HuH-7 (cell line): Measurements from ENCODE around the gene STPG2.
"Not testable (repeated sequence)": the region's sequence is repeated elsewhere in the genome, so short reads cannot be mapped to it uniquely, and the experiment has no call there.

Experiments used
- DNase-seq: peaks from one replicate; pipeline ENCODE4 v3.0.0; 2011; ENCODE audit warnings: low spot score

STPG2 gene

GRCh38 chr4:97942951-97943350 is 200.3 kb downstream of the STPG2 start:
- no peak for DNase-seq

DNA sequence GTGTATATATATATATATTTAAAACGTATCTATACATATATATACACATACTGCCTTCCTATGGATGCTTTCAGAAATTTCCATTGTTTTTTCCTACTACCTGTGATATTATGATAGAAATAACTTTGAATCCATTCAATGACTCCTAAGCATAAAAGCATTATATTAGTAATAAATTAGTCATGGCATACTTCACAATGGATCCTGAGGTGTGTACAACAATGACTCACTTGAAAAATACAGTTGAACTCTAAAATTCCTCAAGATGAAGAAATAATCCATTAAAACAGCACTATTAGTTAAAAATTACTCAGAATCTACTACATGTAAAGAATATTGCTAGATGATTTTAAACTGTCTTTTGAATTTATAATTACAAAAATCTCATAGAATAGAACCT is 201.1 kb downstream of the STPG2 start:
- no peak for DNase-seq

DNA sequence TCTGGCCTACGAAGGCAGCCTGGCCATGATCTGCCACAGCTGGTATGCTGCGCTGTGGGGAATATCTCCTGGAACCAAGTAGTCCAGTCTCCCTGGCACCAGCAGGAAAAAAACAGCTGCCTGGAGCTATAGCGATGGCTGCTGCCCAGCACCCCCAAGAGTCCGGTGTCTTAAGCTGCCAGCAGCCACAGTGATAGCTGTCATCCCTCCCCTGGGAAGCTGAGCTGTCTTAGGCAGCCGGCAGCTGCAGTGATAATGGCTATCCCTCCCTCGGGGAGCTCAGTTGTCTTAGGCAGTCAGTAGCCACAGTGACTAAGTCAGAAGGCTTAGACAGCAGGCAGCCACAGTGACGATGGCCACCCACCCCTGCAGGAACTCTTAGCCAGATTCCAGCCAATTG is 205.1 kb downstream of the STPG2 start:
- DNase-seq, result no peak

- DNase-seq, result no peak
Observed at GRCh38 chr4:97924341-97924958, 218.8 kb downstream of the STPG2 start.

- no peak for DNase-seq
Observed at GRCh38 chr4:97923096-97923495, 220.2 kb downstream of the STPG2 start.

- no peak for DNase-seq
Observed at GRCh38 chr4:97917115-97917514, 226.2 kb downstream of the STPG2 start.

DNA sequence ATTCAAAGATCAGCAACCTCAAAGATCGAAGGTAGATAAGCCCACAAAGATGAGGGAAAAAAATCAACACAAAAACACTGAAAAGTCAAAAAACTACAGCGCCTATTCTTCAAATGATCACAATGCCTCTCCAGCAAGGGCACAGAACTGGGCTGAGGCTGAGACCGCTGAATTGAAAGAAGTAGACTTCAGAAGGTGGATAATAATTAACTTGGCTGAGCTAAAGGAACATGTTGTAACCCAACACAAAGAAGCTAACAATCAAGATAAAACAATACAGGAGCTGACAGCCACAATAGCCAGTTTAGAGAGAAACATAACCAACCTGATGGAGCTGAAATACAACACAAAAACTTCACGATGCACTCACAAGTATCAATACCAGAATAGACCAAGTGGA is 231.1 kb downstream of the STPG2 start:
- no peak for DNase-seq

DNA sequence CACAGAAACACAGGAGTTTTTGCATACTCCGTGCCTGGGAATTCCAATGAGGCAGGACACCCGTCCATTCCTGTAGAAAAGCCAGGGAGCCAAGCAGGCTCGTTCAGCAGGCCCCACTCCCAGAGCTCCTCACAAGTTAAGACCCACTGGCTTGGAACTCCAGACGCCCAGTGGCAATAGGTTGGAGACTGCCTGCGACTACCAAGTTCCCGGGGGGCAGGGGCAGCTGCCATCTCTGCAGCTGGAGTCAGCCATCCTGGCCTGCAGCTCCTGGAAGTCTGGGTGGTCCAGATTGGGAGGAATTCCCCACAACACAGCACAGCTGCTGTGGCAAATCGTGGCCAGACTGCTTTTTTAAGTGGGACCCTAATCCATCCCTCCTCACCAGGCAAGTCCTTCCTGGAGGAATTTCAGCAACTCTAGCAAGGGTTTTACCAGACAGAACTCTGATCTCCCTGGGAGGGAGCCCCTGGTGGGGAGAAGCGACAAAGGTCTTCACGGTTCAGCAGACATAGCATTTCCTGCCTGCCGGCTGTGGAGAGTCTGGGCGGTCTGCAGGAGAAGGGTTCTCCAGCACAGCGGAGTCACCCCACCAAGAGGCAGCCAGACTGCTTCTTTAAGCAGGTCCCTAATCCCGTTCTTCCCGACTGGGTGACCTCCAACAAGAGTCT is 231.9 kb downstream of the STPG2 start:
- DNase-seq, result peak; percentile 20

- no peak for DNase-seq
Observed at GRCh38 chr4:97910005-97910404, 233.3 kb downstream of the STPG2 start.

- DNase-seq, result not testable (repeated sequence)
Observed at GRCh38 chr4:97903436-97904189, 239.7 kb downstream of the STPG2 start.

GRCh38 chr4:97900229-97900628 is 243.0 kb downstream of the STPG2 start:
- DNase-seq, result no peak

- no peak for DNase-seq
Observed at GRCh38 chr4:97892592-97893266, 250.5 kb downstream of the STPG2 start.

- DNase-seq, result no peak
Observed at GRCh38 chr4:97879942-97880341, 263.3 kb downstream of the STPG2 start.

- DNase-seq, result no peak
Observed at GRCh38 chr4:97868097-97868496, 275.2 kb downstream of the STPG2 start.

GRCh38 chr4:97867557-97868091 is 275.7 kb downstream of the STPG2 start:
- DNase-seq, result no peak

DNA sequence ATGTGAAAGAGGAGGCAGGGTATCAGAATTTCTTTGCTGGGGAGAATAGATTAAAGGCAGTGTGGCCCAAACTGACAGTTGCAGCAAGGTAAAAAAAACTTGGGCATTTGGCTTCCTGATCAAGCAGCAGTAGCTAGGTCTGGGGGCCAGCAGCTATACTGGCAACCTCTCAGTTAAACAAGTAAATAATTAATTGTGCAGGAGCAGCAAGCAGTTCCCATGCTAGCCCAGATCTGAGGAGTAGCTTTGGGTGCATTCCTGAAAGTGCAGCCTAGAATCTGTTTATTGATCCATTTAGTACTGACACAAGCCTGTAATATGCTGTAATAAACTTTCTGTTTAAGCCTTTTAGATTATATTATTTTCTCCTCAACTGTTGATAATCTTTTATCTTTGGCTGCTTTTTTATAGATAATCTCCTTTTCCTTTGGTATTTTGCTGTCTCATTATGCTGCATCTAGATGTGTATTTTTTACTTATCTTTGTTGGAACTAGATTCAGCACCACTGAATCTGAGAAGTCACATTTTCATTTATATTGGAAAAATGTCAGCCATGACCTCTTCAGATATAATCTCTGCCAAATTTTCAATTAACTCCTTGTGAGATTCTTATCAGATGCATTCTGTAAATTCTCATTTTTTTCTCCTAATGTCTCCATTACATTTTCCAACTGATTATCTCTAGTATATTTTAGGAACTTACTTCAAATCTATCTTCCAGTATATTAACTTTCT is 276.3 kb downstream of the STPG2 start:
- DNase-seq, result no peak

- no peak for DNase-seq
Observed at GRCh38 chr4:97851115-97851514, 292.2 kb downstream of the STPG2 start.

DNA sequence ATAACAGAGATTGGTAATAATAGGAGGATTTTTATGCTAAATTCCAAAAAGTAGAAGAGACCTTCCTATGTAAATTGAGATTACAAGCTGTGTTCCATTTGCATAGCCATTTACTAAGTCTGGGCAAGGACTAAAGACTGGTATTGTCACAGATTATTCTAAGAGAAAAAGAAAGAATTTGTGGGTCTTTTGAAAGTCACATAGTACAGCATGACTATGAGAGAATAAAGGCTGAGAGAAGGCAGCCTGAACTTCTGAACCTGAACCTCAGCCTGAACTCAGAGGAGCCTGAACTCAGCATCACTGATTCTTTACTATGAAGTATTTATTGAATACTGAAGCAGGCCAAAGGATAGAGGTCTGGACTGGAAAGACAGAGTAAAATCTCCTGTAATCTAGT is 297.5 kb downstream of the STPG2 start:
- no peak for DNase-seq

DNA sequence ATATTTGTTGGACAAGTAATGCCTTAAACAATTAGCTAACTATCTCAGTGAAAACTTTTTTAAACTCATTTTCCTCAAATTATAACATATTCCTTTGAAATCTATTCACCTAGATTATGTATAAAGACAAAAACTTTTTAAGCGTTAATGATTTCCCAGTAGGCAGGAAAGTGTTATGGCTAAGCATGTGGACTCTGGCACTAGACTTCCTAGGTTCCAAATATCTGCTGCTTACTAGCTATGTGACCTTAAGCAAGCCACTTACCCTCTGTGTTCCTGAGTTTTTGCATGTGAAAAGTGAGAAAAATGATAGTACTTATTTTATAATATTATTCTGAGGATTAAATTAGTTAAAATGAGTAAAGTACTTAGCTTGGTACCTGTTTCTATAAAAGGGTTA is 301.8 kb downstream of the STPG2 start:
- DNase-seq, result no peak

GRCh38 chr4:97836662-97837061 is 306.6 kb downstream of the STPG2 start:
- no peak for DNase-seq

DNA sequence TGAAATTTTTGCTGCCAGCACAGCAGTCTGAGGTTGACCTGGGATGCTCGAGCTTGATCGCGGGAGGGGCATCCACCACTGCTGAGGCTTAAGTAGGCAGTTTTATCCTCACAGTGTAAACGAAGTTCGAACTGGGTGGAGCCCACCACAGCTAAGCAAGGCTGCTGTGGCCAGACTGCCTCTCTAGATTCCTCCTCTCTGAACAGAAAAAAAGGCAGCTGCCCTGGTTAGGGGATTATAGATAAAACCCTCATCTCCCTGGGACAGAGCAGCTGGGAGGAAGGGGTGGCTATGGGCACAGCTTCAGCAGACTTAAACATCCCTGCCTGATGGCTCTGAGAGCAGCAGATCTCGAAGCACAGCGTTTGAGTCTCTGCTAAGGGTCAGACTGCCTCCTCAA is 314.6 kb downstream of the STPG2 start:
- no peak for DNase-seq

GRCh38 chr4:97819294-97819693 is 324.0 kb downstream of the STPG2 start:
- DNase-seq, result no peak
